Mammary epithelial cell (primary cell): ENCODE measurements around the gene ITGAX.

ENCODE experiments used
- EZH2 ChIP-seq: IDR thresholded peaks from 2 replicates; pipeline ENCODE4 v1.6.1; 2012; ENCODE audit warnings: low read length, inconsistent platforms, borderline replicate concordance
- TF ChIP-seq, protein P1 (sequence below), 2 donors: IDR thresholded peaks in 1 of 2; conservative IDR thresholded peaks in 1 of 2; 2 replicates each; pipeline ENCODE4 v1.5.1; 2011 to 2012; ENCODE audit warnings: inconsistent platforms in 2 of 2, low read length in 2 of 2, mild to moderate bottlenecking in 2 of 2, control low read depth in 1 of 2, low read depth in 1 of 2; ENCODE audit not compliant: insufficient read depth in 1 of 2; ENCODE audit errors: extremely low read depth in 1 of 2

DNA sequence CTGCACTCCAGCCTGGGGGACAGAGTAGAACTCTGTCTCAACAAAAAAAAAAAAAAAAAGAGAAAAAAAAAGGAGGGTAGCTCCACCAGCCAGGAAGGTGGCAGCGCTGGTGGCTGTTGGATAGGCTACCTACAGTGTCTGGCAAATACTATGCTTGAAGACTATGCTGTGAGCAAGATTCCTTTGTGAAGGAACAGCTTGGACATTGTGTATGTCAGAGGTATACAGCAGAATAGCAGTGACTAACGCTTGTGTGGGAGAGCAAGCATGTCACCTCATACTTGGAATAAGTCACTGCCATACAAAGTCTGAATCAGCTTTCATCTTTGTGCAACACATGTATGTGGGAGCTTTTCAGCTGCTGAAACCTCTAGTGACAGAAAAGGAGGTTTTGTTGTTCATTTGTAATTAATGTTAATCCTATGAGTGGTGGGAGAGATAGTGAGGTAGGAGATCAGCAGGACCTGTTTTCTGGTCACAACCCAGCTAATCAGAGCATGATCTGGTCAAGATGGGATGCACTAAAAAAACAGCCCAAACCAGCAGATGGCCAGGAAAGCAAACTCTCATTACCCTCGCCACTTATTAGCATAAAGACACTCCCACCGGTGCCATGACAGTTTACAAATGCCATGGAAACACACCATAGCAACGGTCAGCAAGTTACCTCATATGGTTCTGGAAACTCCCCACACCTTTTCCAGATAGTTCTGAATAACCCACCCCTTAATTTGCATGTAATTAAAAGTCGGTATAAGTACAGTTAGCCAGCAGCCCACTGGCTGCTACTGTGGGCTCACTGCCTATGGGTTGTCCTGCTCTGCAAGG, 31.4 kb downstream of the ITGAX start:
- TF ChIP-seq, protein P1, sequence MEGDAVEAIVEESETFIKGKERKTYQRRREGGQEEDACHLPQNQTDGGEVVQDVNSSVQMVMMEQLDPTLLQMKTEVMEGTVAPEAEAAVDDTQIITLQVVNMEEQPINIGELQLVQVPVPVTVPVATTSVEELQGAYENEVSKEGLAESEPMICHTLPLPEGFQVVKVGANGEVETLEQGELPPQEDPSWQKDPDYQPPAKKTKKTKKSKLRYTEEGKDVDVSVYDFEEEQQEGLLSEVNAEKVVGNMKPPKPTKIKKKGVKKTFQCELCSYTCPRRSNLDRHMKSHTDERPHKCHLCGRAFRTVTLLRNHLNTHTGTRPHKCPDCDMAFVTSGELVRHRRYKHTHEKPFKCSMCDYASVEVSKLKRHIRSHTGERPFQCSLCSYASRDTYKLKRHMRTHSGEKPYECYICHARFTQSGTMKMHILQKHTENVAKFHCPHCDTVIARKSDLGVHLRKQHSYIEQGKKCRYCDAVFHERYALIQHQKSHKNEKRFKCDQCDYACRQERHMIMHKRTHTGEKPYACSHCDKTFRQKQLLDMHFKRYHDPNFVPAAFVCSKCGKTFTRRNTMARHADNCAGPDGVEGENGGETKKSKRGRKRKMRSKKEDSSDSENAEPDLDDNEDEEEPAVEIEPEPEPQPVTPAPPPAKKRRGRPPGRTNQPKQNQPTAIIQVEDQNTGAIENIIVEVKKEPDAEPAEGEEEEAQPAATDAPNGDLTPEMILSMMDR (conservative IDR thresholded peaks at IDR 0.05 in 1 of 2, IDR thresholded peaks at IDR 0.05 in 1 of 2; ENCODE audit: extremely low read depth in 1 of 2, insufficient read depth in 1 of 2, low read depth in 1 of 2, low read length in 2 of 2), result no peak
- TF ChIP-seq EZH2, result no peak
